ENCODE results near the gene LRP1B. TPM values are rescaled to one million over a fixed set of nuclear protein-coding genes. Genes with fewer than 3 reads are reported as not detected.
"Not testable (repeated sequence)": the region's sequence is repeated elsewhere in the genome, so short reads cannot be mapped to it uniquely, and the experiment has no call there.

The LRP1B gene
- total RNA-seq, 4 donors from 2014 or later, result 1.2 to 3.3 (median 2.6) TPM

- no peak for TF ChIP-seq POLR2A (IDR thresholded peaks at IDR 0.05)
- no peak for TF ChIP-seq CTCF (IDR thresholded peaks at IDR 0.05)
- no peak for TF ChIP-seq EP300 (IDR thresholded peaks at IDR 0.05)
- Histone ChIP-seq H3K4me3 (no peak overlapping the region), H3K36me3 (no peaks in the 10 kb centered on the region), H3K27ac (no peak overlapping the region), H3K9me3 (no peaks in the 10 kb centered on the region), H3K4me1 (no peaks in the 10 kb centered on the region), H3K27me3 (no peaks in the 10 kb centered on the region)
- DNase-seq (ENCODE audit: low spot score in 2 of 2), result no peak
Observed at GRCh38 chr2:141199711-141200110, 931.1 kb downstream of the LRP1B start.

- TF ChIP-seq EP300 (IDR thresholded peaks at IDR 0.05) (no peak), POLR2A (IDR thresholded peaks at IDR 0.05) (no peak), CTCF (IDR thresholded peaks at IDR 0.05) (no peak)
- H3K27me3 ChIP-seq, result no peaks in the 10 kb centered on the region
- H3K4me3 ChIP-seq, result no peak overlapping the region
- no peaks in the 10 kb centered on the region for H3K9me3 ChIP-seq
- H3K36me3 ChIP-seq, result no peaks in the 10 kb centered on the region
- WGBS, 2 donors, result 84 to 86% methylated on average over 1 of the region's 1 CpG
- DNase-seq (ENCODE audit: low spot score in 2 of 2), result no peak
- H3K27ac ChIP-seq, result no peak overlapping the region
- no peaks in the 10 kb centered on the region for H3K4me1 ChIP-seq
Observed at GRCh38 chr2:141195087-141195486, 935.7 kb downstream of the LRP1B start.

GRCh38 chr2:141187075-141187439, 943.8 kb downstream of the LRP1B start:
- Histone ChIP-seq H3K27me3 (no peaks in the 10 kb centered on the region), H3K9me3 (no peaks in the 10 kb centered on the region), H3K36me3 (no peaks in the 10 kb centered on the region), H3K27ac (no peak overlapping the region), H3K4me1 (no peaks in the 10 kb centered on the region), H3K4me3 (no peak overlapping the region)
- DNase-seq (ENCODE audit: low spot score in 2 of 2), result no peak
- no peak for TF ChIP-seq CTCF (IDR thresholded peaks at IDR 0.05)
- no peak for TF ChIP-seq EP300 (IDR thresholded peaks at IDR 0.05)
- no peak for TF ChIP-seq POLR2A (IDR thresholded peaks at IDR 0.05)
- 39 to 43% methylated on average over 4 of the region's 4 CpGs for WGBS, 2 donors

GRCh38 chr2:141186413-141187074, 944.3 kb downstream of the LRP1B start:
- no peak for DNase-seq (ENCODE audit: low spot score in 2 of 2)
- no peaks in the 10 kb centered on the region for H3K9me3 ChIP-seq
- no peaks in the 10 kb centered on the region for H3K27me3 ChIP-seq
- H3K4me1 ChIP-seq, result no peaks in the 10 kb centered on the region
- H3K27ac ChIP-seq, result no peak overlapping the region
- H3K36me3 ChIP-seq, result no peaks in the 10 kb centered on the region
- WGBS, 2 donors, result 78 to 83% methylated on average over 1 of the region's 1 CpG
- TF ChIP-seq EP300 (IDR thresholded peaks at IDR 0.05) (no peak), POLR2A (IDR thresholded peaks at IDR 0.05) (no peak), CTCF (IDR thresholded peaks at IDR 0.05) (no peak)
- no peak overlapping the region for H3K4me3 ChIP-seq

DNA sequence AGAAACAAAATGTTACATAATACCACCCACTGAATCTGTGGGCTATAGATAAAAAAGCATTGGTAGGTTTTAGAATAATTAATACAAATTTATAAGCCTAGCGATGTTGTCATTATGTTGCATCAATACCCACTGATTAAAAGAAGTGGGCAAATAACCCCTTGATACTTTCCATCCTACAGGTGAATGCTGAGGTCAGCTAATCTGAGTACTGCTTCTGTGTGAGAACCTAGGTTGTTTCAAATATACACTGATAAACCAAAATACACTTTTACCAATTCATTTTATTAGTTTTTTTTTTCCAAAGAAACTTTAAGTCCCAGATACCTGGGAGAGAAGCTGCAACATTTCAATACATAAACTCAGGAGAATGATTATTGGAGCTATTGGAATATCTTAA, 948.6 kb downstream of the LRP1B start:
- 95 to 97% methylated on average over 1 of the region's 1 CpG for WGBS, 2 donors
- Histone ChIP-seq H3K9me3 (no peaks in the 10 kb centered on the region), H3K27ac (no peak overlapping the region), H3K4me3 (no peak overlapping the region), H3K4me1 (no peaks in the 10 kb centered on the region), H3K27me3 (no peaks in the 10 kb centered on the region), H3K36me3 (no peaks in the 10 kb centered on the region)
- no peak for TF ChIP-seq CTCF (IDR thresholded peaks at IDR 0.05)
- TF ChIP-seq POLR2A (IDR thresholded peaks at IDR 0.05), result no peak
- TF ChIP-seq EP300 (IDR thresholded peaks at IDR 0.05), result no peak
- no peak for DNase-seq (ENCODE audit: low spot score in 2 of 2)

DNA sequence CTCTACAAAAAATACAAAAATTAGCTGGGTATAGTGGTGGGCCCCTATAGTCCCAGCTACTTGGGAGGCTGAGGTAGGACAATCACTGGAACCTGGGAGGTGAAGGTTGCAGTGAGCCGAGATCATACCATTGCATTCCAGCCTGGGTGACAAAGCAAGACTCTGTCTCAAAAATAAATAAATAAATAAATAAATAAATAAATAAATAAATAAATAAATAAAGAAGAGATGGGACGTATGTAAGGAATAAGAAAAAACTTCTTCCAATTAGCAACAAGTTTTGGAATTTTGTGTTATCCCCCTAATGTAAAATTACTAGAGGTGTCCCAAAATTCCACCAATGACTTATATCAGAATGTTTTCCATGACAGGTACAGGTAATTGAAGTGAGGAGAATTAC, 961.7 kb downstream of the LRP1B start:
- H3K4me1 ChIP-seq; H3K27me3 ChIP-seq; H3K9me3 ChIP-seq; H3K36me3 ChIP-seq; DNase-seq (ENCODE audit: low spot score in 2 of 2); H3K27ac ChIP-seq; H3K4me3 ChIP-seq: not testable (repeated sequence)
- 88 to 89% methylated on average over 2 of the region's 2 CpGs for WGBS, 2 donors

All from tibial nerve (tissue), 4 donors.